Osteoblast (primary cell): ENCODE data around the gene GABARAPL2. TPM values are rescaled to one million over a fixed set of nuclear protein-coding genes. Genes with fewer than 3 reads are reported as not detected.
"Not testable (repeated sequence)": the region's sequence is repeated elsewhere in the genome, so short reads cannot be mapped to it uniquely, and the experiment has no call there.

ENCODE experiments used
- DNase-seq: peaks from one replicate; pipeline ENCODE4 v3.0.0; 2011; ENCODE audit warnings: low spot score, mixed read lengths; ENCODE audit not compliant: insufficient read length; ENCODE audit errors: missing footprints
- H2AFZ ChIP-seq: 2 replicates; pipeline ENCODE4 v1.6.0; 2011; ENCODE audit warnings: mild to moderate bottlenecking, low read length
- H3K27ac ChIP-seq: 2 replicates; pipeline ENCODE4 v1.5.1; 2011; ENCODE audit warnings: mild to moderate bottlenecking, low read depth, low read length, moderate library complexity
- H3K27me3 ChIP-seq: 2 replicates; pipeline ENCODE4 v1.6.0; 2012; ENCODE audit warnings: mild to moderate bottlenecking, control low read depth, inconsistent platforms, low read length, moderate library complexity; ENCODE audit not compliant: insufficient read depth
- H3K36me3 ChIP-seq: 2 replicates; pipeline ENCODE4 v1.5.1; 2011; ENCODE audit warnings: mild to moderate bottlenecking, low read length, control low read depth, moderate library complexity; ENCODE audit not compliant: insufficient read depth
- H3K4me1 ChIP-seq: 2 replicates; pipeline ENCODE4 v1.5.1; 2011; ENCODE audit warnings: mild to moderate bottlenecking, low read length, control low read depth, moderate library complexity; ENCODE audit not compliant: insufficient read depth
- H3K4me2 ChIP-seq: 2 replicates; pipeline ENCODE4 v1.6.0; 2011; ENCODE audit warnings: mild to moderate bottlenecking, low read length; ENCODE audit not compliant: insufficient read depth
- H3K4me3 ChIP-seq: fragments of 200-600 bp; sonication (generic); 3 replicates; pipeline ENCODE4 v1.5.1; 2012; ENCODE audit warnings: mild to moderate bottlenecking, low read length, inconsistent platforms; ENCODE audit not compliant: insufficient read depth
- H3K79me2 ChIP-seq: 2 replicates; pipeline ENCODE4 v1.6.0; 2012; ENCODE audit warnings: mild to moderate bottlenecking, low read length, control low read depth, inconsistent platforms; ENCODE audit not compliant: insufficient read depth
- H3K9me3 ChIP-seq: 2 replicates; pipeline ENCODE4 v1.5.1; 2011; ENCODE audit warnings: low read depth, low read length, control low read depth
- H4K20me1 ChIP-seq: 2 replicates; pipeline ENCODE4 v1.6.0; 2012; ENCODE audit warnings: mild to moderate bottlenecking, low read length, control low read depth; ENCODE audit not compliant: insufficient read depth
- CTCF ChIP-seq: IDR thresholded peaks from 2 replicates; pipeline ENCODE4 v1.5.1; 2011; ENCODE audit warnings: mild to moderate bottlenecking, low read depth, low read length, moderate library complexity; ENCODE audit errors: extremely low read depth
- total RNA-seq: library from RNA; depleted of rRNA; stranded (reverse); fragments of >200 nt; gene quantifications from 2 replicates; pipeline ENCODE4 v1.2.3, GENCODE V29; 2012

Gene GABARAPL2
- total RNA-seq, 1 donor = 32.9 TPM

- H2AFZ ChIP-seq = no peak overlapping the region
- no peaks in the 10 kb centered on the region for H3K79me2 ChIP-seq
- H3K36me3 ChIP-seq = no peaks in the 10 kb centered on the region
- H4K20me1 ChIP-seq = no peaks in the 10 kb centered on the region
- no peaks in the 10 kb centered on the region for H3K9me3 ChIP-seq
- peak; percentile 46 for DNase-seq
- no peaks in the 10 kb centered on the region for H3K4me1 ChIP-seq
- no peak overlapping the region for H3K27ac ChIP-seq
- peaks cover 11% of the 10 kb centered on the region for H3K27me3 ChIP-seq
- H3K4me2 ChIP-seq = no peak overlapping the region
- no peak for TF ChIP-seq CTCF
- no peak overlapping the region for H3K4me3 ChIP-seq
Observed at GRCh38 chr16:75534560-75535205, 31.5 kb upstream of the GABARAPL2 start.

- Histone ChIP-seq H3K27me3 (peaks cover 11% of the 10 kb centered on the region), H3K9me3 (no peaks in the 10 kb centered on the region), H3K79me2 (no peaks in the 10 kb centered on the region), H3K27ac (no peak overlapping the region), H3K36me3 (no peaks in the 10 kb centered on the region), H3K4me2 (no peak overlapping the region), H2AFZ (no peak overlapping the region), H3K4me1 (no peaks in the 10 kb centered on the region), H3K4me3 (no peak overlapping the region), H4K20me1 (no peaks in the 10 kb centered on the region)
- DNase-seq = peak; percentile 51
- no peak for TF ChIP-seq CTCF
Observed at GRCh38 chr16:75535211-75535843, 30.9 kb upstream of the GABARAPL2 start.

- no peaks in the 10 kb centered on the region for H3K9me3 ChIP-seq
- no peak for TF ChIP-seq CTCF
- no peaks in the 10 kb centered on the region for H4K20me1 ChIP-seq
- H2AFZ ChIP-seq = no peak within 1 kb of the TSS
- no peaks in the 10 kb centered on the region for H3K4me1 ChIP-seq
- DNase-seq = peak; percentile 57
- H3K4me3 ChIP-seq = no peak within 1 kb of the TSS
- no peaks in the 10 kb centered on the region for H3K79me2 ChIP-seq
- H3K27me3 ChIP-seq = peaks cover 11% of the 10 kb centered on the region
- no peak within 1 kb of the TSS for H3K4me2 ChIP-seq
- no peaks in the 10 kb centered on the region for H3K36me3 ChIP-seq
- H3K27ac ChIP-seq = no peak within 1 kb of the TSS
Observed at GRCh38 chr16:75535901-75536300, 30.3 kb upstream of the GABARAPL2 start, which contains the start of gene CHST5. Gene CHST5, minus strand, starts transcription at chr16:75536108. Its CDS starts 5,724 bp downstream, at chr16:75530384.

GRCh38 chr16:75537776-75538175 lies 28.4 kb upstream of the GABARAPL2 start:
- H4K20me1 ChIP-seq = no peaks in the 10 kb centered on the region
- H3K4me3 ChIP-seq = no peak overlapping the region
- peaks cover 11% of the 10 kb centered on the region for H3K27me3 ChIP-seq
- no peak overlapping the region for H2AFZ ChIP-seq
- no peaks in the 10 kb centered on the region for H3K9me3 ChIP-seq
- H3K4me2 ChIP-seq = no peak overlapping the region
- no peak overlapping the region for H3K27ac ChIP-seq
- DNase-seq = peak; percentile 9
- H3K4me1 ChIP-seq = no peaks in the 10 kb centered on the region
- H3K36me3 ChIP-seq = no peaks in the 10 kb centered on the region
- TF ChIP-seq CTCF = no peak
- no peaks in the 10 kb centered on the region for H3K79me2 ChIP-seq

- not testable (repeated sequence) for H2AFZ ChIP-seq, H3K4me3 ChIP-seq, H3K4me1 ChIP-seq, H4K20me1 ChIP-seq, H3K27ac ChIP-seq, H3K79me2 ChIP-seq, DNase-seq, H3K4me2 ChIP-seq, H3K9me3 ChIP-seq, H3K36me3 ChIP-seq
- H3K27me3 ChIP-seq = peaks cover 11% of the 10 kb centered on the region
Observed at GRCh38 chr16:75538882-75539565, 27.2 kb upstream of the GABARAPL2 start.
